ENCODE measurements around the gene PTCD2.

PTCD2 gene

DNA sequence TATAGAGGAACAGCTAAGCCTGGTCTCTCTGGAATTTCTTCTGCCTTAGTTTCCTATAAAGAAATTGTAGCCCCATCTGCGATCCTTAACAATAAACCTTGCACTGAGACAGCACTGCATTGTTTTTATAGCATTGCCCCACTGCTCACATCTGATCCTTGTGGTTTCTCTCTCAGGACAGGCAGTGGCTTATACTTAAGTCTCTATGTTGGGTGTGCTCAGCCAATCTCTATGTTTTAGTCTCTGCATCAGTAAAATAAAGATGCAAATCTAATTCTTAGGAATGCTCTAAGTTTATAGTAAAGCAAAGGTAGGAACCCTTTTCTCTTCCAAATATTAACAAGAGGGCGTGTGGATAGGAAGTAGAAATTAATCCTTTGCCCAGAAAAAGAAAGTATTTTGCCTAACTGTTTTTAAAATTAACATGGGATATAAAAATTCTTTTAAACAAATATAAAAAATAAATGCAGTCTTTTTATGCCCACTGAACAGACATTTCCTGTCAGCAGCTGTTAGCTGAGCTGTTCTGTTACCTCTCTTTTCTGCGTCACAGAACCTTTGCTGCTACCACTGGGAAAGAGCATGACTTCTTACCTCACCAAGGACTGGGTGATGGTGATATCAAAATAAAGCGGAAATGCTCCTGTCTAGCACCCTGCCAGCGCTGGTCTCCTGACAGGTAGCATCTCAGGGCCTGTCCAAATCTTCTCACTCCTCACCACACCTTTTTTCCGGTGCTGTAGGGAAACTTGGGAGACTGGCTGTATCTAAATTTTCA, 29.6 kb upstream of the PTCD2 start:
- no peaks in the 10 kb centered on the region for H3K9me3 ChIP-seq (ENCODE audit: control insufficient read depth, insufficient read depth, low read depth, low read length)
- ChIA-PET POLR2A (no interaction called here), CTCF (no interaction called here)
- TF ChIP-seq ZNF366 (tag by site-specific recombination; conservative IDR thresholded peaks at IDR 0.05) (no peak), ZBTB21 (tag by site-specific recombination; IDR thresholded peaks at IDR 0.05) (no peak), TRIM28 (IDR thresholded peaks at IDR 0.05; ENCODE audit: borderline replicate concordance, low read length) (no peak), OVOL3 (tag by site-specific recombination; IDR thresholded peaks at IDR 0.05) (no peak), SCRT2 (tag by site-specific recombination; IDR thresholded peaks at IDR 0.05) (no peak), ZNF707 (tag by site-specific recombination; IDR thresholded peaks at IDR 0.05) (no peak), ZNF175 (tag by site-specific recombination; IDR thresholded peaks at IDR 0.05) (no peak), ZNF747 (tag by site-specific recombination; IDR thresholded peaks at IDR 0.05) (no peak), ZNF548 (tag by site-specific recombination; IDR thresholded peaks at IDR 0.05) (no peak), ZNF777 (tag by site-specific recombination; IDR thresholded peaks at IDR 0.05; ENCODE audit: borderline replicate concordance) (no peak), ZNF555 (tag by site-specific recombination; conservative IDR thresholded peaks at IDR 0.05) (no peak), ZFHX2 (tag by site-specific recombination; conservative IDR thresholded peaks at IDR 0.05) (no peak), ZNF530 (tag by site-specific recombination; IDR thresholded peaks at IDR 0.05; ENCODE audit: low read depth) (no peak)
- TF ChIP-seq, protein P1, sequence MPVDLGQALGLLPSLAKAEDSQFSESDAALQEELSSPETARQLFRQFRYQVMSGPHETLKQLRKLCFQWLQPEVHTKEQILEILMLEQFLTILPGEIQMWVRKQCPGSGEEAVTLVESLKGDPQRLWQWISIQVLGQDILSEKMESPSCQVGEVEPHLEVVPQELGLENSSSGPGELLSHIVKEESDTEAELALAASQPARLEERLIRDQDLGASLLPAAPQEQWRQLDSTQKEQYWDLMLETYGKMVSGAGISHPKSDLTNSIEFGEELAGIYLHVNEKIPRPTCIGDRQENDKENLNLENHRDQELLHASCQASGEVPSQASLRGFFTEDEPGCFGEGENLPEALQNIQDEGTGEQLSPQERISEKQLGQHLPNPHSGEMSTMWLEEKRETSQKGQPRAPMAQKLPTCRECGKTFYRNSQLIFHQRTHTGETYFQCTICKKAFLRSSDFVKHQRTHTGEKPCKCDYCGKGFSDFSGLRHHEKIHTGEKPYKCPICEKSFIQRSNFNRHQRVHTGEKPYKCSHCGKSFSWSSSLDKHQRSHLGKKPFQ (tag by site-specific recombination; IDR thresholded peaks at IDR 0.05): no peak
- TF ChIP-seq, protein P2, sequence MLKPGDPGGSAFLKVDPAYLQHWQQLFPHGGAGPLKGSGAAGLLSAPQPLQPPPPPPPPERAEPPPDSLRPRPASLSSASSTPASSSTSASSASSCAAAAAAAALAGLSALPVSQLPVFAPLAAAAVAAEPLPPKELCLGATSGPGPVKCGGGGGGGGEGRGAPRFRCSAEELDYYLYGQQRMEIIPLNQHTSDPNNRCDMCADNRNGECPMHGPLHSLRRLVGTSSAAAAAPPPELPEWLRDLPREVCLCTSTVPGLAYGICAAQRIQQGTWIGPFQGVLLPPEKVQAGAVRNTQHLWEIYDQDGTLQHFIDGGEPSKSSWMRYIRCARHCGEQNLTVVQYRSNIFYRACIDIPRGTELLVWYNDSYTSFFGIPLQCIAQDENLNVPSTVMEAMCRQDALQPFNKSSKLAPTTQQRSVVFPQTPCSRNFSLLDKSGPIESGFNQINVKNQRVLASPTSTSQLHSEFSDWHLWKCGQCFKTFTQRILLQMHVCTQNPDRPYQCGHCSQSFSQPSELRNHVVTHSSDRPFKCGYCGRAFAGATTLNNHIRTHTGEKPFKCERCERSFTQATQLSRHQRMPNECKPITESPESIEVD (tag by site-specific recombination; IDR thresholded peaks at IDR 0.05): no peak
- TF ChIP-seq, protein P3, sequence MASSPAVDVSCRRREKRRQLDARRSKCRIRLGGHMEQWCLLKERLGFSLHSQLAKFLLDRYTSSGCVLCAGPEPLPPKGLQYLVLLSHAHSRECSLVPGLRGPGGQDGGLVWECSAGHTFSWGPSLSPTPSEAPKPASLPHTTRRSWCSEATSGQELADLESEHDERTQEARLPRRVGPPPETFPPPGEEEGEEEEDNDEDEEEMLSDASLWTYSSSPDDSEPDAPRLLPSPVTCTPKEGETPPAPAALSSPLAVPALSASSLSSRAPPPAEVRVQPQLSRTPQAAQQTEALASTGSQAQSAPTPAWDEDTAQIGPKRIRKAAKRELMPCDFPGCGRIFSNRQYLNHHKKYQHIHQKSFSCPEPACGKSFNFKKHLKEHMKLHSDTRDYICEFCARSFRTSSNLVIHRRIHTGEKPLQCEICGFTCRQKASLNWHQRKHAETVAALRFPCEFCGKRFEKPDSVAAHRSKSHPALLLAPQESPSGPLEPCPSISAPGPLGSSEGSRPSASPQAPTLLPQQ (tag by site-specific recombination; IDR thresholded peaks at IDR 0.05): no peak
- H3K36me3 ChIP-seq (ENCODE audit: control insufficient read depth in 2 of 2, insufficient read depth in 1 of 2, low read length in 2 of 2): peaks cover 0 to 41% of the 10 kb centered on the region in 2 experiments; a peak in 1 of 3 replicates
- no peak overlapping the region for H3K4me3 ChIP-seq (ENCODE audit: low read depth, low read length)
- no peak overlapping the region for H3K27ac ChIP-seq (ENCODE audit: extremely low read depth, low read depth, low read length)
- H3K4me1 ChIP-seq (ENCODE audit: control insufficient read depth, insufficient read depth, low read length): peaks cover 3% of the 10 kb centered on the region

DNA sequence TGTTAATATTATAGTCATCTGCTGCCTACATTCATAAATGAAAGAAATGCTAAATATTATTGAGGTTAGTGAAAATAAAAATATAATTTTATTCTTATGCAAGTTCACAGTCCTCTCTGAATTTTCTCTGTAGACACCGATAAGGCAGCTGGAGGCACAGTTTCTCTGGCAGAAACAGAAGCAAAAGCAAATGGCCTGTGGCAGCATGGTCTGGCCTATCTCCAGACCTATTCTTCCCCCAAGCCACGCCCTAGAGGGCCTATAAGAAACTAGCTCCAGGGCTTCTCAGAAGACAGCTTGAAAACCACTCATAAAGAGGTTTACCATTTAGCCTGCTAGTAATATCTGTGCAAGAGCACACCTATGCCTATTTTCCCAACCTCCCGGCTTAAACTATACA, 28.6 kb upstream of the PTCD2 start:
- no peaks in the 10 kb centered on the region for H3K9me3 ChIP-seq (ENCODE audit: control insufficient read depth, insufficient read depth, low read depth, low read length)
- peaks cover 0 to 42% of the 10 kb centered on the region in 2 experiments; a peak in 1 of 3 replicates for H3K36me3 ChIP-seq (ENCODE audit: control insufficient read depth in 2 of 2, insufficient read depth in 1 of 2, low read length in 2 of 2)
- H3K4me3 ChIP-seq (ENCODE audit: low read depth, low read length): no peak overlapping the region
- TF ChIP-seq ZNF560 (tag by site-specific recombination; IDR thresholded peaks at IDR 0.05; ENCODE audit: borderline replicate concordance): no peak
- peak; percentile 82 for TF ChIP-seq ZNF623 (tag by site-specific recombination; IDR thresholded peaks at IDR 0.05)
- ChIA-PET CTCF (no interaction called here), POLR2A (no interaction called here)
- H3K27ac ChIP-seq (ENCODE audit: extremely low read depth, low read depth, low read length): no peak overlapping the region
- peaks cover 3% of the 10 kb centered on the region for H3K4me1 ChIP-seq (ENCODE audit: control insufficient read depth, insufficient read depth, low read length)

Measured in HEK293 (cell line).